ENCODE data around the gene ATP1B3. TPM values are rescaled to one million over a fixed set of nuclear protein-coding genes. Genes with fewer than 3 reads are reported as not detected.

The ATP1B3 gene
- total RNA-seq, 1 donor from 2014 or later: 127 TPM

Other genes with a start within 250 kb of the ATP1B3 start
- gene RNF7, start 138.3 kb upstream of the ATP1B3 start, total RNA-seq (ENCODE audit: low replicate concordance): 106 and 107 TPM in 2 replicates
- 0.10 TPM in 1 of 2 replicates, not detected in the other for gene GRK7, start 113.2 kb upstream of the ATP1B3 start, total RNA-seq (ENCODE audit: low replicate concordance)